HG03139 (cell line): ENCODE measurements around the gene TBC1D16.

ENCODE experiments used
- ATAC-seq: cut with Tn5 transposase; IDR thresholded peaks from one replicate; pipeline ENCODE4 v1.9.1; 2021; ENCODE audit not compliant: unreplicated experiment

TBC1D16 gene

DNA sequence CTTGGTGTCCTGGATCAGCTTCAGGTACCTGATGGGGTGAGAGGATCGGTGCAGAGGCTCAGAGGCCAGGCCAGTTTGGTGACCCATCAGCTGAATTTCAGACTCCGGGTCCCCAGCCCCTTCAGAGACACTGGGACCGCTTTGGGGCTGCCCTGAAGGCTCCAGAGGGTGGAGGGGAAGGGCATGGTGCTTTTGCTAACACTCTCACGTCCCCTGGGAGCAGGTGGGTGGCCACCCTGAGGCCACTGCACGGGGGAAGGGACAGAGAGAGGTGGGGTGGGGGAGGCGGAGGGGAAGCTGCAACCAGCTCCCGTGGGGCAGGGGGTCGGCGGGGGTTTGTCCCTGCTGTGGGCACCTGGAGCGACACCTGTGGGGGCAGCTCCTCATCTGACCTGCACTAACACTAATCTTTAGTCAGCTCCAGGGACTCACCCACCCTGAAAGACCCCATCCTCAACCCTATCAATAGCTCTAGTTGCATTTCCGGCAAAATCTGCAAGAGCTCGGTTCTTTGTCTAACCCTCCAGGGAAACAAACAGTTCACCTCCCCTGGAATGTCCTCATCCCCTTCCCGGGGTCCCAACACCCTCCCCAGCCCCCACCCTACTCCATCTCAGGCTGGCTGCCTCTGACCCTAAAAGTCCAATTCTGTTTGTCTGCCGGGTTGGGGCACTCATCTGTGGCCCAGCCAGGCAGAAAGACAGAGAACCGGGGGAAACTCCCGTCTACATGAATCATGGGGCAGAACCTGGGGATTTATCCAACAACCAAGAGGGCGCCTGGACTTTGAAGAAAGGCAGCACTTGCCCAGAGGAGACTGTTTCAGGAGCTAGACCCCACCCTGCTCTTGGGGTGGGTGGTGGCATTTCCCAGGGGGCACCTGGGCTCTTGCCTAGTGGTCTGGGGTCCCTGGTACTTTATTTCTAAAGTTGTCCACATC, 104.5 kb downstream of the TBC1D16 start:
- no peak for ATAC-seq

DNA sequence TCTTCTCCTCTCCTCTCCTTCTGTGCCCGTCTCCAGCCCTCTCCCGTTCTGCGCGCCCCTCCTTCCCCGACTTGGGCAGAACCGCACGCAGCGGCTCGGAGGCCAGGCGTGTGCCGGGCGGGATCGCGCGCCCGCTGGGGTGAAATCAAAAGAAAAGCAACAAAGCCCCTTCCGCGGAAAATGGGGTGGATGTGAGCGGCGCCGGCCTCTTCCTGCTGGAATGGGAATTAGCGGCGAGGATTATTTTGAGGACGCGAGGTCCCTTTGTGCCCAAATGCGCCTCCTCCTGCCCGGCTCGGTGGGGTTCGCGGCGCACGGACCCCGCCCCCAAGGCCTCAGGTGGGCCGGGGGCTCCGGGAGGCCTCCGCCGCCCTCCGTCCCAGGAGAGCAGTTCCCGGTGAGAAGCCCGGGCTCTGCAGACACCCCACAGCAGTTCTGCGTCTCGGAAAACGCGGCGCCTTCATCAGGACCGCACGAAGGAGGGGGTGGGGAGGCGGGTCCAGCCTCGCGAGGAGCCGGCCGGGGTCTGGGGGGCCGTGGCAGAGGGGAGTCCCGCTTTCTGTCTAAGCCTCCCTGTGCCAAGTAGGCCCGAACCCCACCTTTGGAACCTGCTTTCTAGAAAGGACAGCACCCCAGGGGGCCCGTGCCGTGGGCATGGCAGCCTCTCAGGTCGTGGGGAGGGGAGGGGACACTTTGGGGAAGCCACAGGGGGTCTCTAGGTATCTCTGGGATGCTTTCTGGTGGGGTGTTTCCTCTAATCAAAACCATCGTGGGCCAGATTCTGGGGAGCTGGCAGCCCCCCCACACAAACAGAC, 105.4 kb downstream of the TBC1D16 start:
- no peak for ATAC-seq

DNA sequence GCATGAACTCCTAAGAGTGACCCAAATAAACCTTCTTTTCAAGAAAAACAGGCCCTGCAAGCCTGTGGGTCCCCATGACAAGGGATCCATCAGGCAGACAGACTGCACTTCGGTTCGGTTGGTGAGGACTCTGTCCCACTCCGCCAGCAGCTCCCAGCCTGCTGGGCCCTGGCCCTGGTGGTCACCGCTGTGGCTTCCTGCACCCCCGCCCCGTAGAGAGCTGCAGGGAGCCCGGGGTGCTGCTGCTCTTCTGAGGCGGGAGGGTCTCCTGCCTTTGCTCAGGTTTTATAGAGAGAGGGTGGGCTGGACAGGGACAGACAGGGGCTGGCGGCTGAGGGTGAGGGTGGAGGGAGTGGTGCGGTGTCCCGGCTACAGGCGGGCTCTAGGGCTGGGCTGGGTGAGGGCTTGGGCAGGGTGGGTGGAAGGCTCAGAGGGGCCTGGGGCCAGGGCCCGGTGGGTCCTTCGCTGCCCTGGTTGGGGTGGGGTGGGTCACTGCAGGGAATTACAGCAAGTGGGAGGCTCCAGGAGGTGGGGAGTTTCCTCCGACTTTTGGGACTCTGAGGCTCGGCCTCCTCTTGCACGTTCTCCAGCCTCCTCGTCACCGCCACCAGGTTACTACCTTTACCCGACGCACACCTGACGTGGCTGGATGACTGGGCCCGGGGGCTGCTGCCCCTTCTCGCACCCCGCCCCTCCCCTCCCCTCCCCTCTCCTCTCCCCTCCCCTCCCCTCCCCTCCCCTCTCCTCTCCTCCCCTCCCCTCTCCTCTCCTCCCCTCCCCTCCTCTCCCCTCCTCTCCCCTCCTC, 106.2 kb downstream of the TBC1D16 start:
- no peak for ATAC-seq

DNA sequence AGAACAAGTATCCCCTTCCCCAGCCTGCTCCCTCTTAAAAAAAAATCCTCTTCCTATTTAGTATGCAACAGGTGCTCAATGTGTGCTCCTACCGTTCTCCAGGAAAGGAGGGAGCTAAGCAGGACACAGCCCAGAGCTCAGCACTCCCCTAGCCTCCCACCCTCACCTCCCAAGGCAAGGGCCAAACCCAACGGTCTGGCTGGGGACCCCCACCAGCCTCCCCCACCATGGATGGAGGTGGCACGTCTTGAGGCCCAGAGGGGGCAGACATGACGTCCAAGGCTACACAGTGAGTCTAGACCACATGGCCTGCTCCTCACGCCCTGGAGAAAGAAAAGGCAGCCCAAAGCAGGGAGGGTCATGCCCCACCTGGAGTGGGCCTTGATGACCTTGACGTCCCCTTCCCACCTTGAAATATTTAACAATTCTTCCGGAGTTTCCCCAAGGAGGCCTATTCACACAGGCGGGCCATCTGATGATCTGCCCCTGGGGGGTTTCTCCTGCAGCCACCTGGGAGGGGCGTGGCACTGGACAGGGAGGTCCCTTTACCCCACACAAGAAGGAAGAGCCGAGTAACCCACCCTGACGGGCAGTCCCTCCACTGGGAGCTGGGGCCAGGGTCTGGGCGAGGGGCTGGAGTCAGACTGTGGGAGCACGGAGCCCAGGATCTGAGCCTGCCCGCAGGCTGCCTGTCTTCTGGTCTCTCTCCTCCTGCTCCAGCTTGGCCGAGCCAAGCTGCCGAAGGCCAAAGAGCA, 107.0 kb downstream of the TBC1D16 start:
- no peak for ATAC-seq

DNA sequence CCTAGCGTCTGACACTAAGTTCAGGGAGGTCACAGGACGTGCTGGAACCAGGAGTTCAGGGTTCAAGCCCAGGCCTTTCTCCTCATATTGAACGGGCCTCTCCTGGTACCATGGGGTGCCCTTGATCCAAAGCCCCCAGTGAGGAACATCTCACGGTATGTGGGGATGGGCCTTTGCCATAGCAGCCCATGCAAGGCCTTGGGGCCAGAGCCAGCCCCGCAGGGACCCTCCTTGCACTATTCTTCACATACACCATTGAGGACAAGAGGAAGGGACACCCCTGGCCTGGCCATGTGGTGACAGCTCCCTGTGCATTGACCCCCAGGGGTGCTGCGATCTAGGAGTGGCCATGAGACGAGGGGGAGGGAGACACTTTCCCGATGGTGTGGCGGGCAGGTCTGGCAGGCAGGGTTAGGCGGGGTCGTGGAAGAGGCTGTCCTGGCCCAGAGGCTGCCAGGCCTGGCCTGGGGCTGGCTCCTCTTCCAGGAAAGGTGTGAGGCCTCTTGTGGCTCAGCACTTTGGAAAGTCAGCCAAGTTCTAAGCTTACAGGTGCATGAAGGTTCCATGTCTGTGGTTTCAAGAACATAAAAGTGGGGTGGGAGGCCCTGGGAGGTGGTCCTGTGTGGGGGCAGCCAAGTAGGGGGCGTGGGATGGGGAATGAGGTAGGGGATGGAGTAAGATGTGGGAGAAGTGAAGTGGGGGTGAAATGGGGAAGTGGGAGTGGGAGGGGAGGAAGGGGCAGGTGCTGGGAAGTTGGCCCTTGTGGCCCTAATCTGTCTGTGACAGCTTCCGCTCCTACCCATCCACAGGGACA, 107.8 kb downstream of the TBC1D16 start:
- ATAC-seq = no peak

DNA sequence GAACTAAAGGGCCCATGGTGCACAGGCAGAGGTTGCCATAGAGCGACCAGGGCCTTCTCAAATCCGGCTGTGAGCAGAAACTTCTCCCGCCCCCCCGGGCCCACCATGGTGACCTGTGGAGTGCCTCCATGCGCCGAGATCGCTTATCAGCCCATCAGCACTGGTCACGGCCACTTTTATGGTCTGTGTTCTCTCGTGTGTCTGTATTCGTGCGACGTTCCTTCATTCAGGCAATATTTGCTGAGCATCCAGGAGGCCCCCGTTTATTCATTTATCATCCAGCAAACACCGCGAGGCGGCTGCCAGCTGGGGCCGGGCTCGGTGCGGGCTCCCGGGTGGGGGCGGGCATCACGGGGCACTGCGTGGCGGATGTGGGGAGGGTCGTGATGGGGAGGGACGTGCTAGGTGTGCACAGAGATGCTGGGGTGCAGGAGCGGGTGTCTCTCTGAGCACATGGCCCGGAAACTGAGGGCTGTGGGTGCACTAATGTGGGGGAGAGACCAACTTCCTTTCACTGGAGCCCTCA, 108.5 kb downstream of the TBC1D16 start:
- no peak for ATAC-seq

DNA sequence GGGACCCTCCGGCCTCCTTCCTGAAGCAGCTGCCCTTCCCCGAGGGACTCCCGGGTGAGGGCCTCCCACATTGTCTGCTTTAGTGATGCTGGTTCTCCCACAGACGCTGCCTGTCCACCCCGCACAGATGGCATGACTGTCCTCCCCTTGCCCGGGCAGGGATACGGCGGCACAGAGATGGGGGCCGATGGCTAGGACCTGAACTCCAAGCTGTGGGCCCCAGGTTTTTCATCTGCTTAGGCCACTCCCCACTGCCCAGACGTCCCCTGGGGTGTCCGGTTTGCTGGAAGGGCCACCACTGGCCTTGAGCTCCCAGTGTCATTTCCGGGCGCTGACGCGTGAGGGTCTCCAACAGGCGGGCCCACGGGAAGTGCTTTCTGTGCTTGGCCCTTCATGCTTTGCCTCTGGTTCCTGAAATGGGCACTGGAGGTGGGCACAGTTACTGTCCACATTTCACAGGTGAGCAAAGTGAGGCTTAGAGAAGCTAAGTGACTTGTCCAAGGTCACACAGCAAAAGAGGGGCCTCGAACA, 109.0 kb downstream of the TBC1D16 start:
- ATAC-seq = no peak

DNA sequence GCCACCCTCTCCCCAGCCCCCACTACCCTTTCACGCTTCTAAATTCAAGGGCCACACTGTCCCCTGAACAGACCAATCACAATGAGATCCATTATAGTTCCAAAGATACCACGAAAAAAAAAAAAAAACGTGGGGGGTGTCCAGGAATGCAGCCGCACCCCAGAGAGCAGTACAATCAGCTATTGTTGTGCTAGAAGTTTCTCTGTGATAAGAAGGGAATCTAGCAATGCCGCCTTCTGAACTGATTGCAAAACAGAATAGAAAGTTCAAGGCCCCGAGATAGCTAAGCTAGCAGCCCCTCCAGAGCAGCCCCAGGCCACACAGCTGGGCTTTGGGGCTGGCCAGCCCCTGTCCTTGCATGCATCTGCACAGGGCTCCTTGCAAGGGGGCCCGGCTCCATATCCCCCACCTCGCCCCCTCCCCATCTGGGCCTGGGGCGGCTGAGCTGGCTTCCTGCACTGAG, 109.5 kb downstream of the TBC1D16 start:
- ATAC-seq = no peak

DNA sequence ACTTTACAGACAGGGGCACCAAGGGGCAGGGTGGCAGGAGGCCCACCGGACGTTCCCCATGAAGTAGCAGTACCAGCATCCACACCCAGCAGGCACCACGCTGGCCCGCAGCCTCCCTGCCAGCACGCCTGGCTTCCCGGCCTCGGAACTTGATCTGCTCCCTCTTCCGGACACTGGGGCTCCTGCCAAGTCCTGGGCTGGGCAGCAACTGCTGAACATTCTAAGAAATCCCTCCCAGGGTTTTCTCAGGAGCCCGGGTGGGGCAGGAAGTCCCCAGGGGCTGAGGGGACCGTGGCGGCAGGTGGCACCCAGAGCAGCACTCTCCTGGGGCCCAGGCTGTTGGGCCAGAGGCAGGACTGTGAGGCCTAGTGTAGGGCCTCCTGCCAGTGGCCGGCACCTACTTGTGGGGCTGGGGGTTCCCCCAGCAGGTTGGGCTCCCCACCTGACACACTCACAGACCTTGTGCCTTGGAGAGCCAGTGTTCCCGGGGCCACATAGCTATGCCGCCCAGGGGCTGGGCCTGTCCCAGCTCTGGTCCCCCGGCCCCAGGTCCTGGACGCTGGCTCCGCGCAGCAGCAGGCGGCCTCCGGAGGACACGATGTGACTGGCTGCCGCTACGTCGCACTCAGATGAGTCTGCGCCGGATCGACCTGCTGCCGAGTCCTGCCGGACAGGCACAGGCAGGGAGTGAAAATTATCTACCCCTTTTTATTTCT, 110.3 kb downstream of the TBC1D16 start:
- no peak for ATAC-seq

DNA sequence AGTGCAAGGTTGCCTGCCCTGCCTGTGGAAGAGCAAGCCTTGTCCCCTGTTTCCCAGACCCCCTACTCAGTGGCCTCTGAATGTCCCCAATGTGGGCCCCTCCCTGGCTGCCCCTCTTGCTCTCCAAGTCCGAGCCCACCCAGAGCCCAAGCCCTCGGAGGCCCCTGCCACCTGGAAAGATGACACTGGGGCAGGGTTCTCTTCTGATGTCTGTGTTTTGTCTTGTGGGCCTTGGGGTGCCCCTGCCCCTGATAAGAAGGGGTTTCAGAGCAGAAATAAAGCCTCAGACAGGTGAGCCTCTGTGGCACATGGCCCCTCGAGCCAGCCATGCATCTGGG, 111.1 kb downstream of the TBC1D16 start:
- ATAC-seq = no peak

DNA sequence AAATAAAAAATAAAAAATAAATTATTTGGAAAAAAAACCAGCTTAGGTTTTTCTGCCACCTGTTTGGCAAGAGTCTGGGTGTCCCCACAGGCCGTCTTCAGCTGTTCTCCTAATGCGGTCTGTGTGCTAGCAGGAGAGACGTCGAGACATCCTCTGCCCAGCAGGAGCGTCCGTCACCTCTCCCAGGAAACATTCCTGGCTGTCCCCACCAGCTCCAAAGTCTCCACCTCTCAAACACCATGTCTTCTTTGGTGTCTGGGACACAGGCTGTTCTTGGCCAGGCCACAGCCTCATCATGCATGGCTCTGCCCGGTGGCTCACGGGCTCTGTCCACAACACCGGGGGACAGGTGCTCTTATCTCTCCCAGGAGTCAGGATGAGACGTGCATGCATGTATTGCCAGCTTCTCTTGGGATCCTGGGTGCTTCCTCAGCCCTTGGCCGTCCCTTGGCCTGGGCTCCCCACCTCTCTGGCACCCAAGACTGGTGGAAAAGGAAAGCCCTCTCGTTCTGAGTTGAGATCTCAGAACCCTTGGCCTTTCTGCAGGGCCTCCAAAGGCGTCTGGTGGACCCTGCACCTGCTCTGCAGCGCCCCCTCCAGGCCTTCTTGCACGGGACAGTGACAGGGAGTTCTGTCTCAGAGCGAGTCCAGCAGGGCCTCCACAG, 111.6 kb downstream of the TBC1D16 start:
- ATAC-seq = no peak

DNA sequence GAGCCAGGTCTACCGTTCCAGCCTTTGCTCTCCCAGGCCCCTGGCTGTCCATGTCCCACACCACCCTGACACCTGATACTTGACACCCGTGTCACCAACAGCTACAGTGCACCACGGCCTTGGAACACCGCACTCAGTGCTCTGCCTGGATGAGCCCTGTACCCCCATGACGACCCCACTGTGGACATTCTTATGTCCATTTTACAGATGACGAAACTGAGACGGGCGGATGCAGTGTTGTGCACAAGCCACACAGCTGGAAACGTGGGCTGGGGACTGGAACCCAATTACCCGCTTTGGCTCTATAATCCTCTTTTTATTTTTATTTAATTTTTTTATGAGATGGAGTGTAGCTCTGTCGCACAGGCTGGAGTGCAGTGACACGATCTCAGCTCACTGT, 112.9 kb downstream of the TBC1D16 start:
- no peak for ATAC-seq

DNA sequence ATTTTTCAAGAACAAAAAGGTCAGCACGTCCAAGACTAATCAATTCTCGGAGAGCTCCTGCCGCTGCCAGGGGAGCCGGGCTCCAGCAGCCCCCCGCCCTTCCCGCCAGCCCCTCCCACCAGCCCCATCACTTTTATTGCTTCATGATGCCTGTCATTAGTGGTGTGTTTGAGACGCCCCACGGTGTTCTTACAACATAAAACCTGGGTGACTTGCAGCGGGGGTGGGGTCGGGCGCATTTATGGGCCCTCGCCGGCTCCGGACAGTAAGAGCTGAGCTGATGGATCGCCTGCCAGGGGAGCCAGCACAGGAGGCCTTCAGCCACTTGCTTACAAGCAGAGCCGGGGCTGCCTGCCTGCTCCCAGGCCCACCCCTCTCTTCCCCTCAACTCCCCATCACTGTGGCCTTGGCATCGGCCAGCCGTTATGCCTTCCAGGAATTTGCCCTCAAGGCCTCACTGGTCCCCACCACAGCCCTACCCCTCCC, 113.5 kb downstream of the TBC1D16 start:
- no peak for ATAC-seq

DNA sequence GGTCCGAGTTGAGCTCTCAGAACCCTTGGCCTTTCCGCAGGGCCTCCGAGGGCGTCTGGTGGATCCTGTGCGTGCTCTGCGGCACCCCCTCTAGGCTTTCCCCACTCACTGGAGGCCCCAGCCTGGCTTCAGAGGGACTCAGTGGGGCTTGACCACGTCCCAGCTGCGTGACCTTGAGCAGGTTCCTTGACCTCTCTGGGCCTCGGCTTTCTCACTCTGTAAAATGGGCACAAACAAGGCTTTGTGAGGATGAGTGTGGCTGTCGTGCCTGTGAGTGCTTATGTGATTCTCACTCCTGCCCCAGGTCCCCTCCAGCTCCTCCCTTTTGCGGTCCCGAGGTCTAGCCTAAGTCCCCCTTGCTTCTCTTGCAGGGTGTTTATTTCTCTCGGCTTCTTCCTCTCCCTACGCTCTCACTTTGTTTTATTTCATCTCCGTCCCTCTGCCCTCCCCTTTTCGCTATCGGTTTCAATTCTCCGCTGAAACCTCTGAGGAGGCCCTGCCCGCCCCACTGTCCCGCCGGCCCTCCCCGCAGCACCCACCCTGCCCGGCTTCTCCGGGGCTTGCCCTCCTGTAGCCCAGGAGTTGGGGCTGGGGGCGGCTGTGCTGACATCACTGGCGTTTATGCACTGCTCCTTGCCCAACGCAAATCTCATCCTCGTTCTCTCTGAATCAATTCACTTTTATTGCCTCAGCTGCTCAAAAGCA, 114.1 kb downstream of the TBC1D16 start:
- no peak for ATAC-seq

DNA sequence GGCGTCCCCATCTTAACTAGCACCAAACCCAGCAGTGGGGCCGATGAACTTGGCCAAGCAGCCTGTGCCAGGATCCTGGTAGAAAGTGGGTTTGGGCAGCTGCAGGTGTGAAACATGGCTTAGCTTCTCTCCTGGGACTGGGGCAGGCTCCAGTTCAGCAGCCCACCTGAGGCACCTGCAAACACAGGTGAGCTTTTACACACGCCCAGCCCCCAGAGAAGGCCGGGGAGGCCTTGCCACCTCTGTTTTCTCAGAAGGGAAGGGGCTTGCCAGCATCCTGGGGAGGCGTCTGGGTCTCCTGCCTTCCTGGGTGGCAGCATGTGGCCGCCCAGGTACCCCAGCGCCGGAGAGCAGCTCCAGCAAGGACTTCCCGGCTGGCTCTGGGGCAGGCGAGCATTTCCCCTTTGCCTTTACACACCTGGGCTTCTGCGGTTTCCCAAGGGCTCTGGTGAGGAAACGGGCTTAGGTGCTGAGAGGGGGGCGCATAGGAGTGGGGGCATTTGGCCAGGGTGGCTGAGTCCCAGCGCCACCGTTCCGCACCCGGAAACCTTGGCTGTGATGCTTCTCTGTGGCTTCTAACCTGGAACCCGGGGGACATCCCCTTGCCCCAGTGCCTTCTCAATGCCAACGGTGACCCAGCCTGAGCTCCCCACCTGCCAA, 114.8 kb downstream of the TBC1D16 start:
- no peak for ATAC-seq

DNA sequence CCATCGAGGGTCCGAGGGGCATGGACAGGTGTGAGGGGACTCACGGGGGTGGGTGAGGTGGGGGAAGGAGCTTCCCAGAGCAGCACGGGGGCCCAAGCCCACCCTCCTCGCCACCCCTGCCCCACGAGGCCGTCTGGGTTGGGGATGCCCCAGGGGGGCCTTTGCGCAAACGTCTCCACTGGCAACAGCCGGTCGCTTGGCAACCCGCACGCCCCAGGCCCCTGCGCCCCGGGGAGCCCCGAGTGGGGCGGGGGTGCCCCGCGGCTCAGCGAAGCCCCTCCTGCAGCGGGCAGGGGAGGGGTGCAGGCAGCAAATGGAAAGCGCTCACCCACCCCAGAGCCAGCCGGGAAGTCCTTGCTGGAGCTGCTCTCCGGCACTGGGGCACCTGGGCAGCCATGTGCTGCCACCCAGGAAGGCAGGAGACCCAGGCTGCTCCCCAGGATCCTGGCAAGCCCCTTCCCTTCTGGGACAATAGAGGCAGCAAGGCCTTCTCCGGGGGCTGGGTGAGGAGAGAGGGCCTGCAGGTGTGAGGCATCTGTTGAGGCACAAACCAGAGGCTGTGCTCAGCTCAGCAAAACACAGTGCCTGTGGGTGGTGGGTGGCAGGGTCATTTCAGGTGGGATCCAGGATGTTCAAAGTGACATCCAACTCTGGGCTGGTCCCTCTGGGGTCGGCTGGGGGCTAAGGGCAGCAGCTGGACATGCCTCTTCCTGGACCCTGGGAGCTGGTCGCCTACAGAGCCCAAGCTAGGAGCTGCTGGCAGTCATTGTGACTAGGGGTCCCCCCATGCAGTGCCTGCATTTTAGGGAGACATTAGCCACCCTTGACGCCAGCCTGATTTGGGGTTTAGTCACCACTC, 115.6 kb downstream of the TBC1D16 start:
- no peak for ATAC-seq
